Cardiac muscle cell (in vitro differentiated cells and primary cell): ENCODE measurements around the gene TIA1. TPM values are rescaled to one million over a fixed set of nuclear protein-coding genes. Genes with fewer than 3 reads are reported as not detected.

ENCODE experiments used
- polyA plus RNA-seq: library from polyadenylated mRNA; unstranded; fragments of >200 nt; fragmentation: Nextera tagmentation; extraction: Ambion mirVana; gene quantifications from 2 replicates; pipeline ENCODE4 v1.2.1, GENCODE V29; 2016
- total RNA-seq: library from RNA; depleted of rRNA; stranded (reverse); fragments of >200 nt; gene quantifications from 2 replicates; pipeline ENCODE4 v1.2.3, GENCODE V29; 2016

The TIA1 gene
- total and polyA plus RNA-seq, 2 experiments from 2014 or later = 95.3 to 176 TPM

Other genes with a start within 250 kb of the TIA1 start
- gene PCBP1, start 161.2 kb downstream of the TIA1 start, total RNA-seq = 87.9 and 127 TPM in 2 replicates
- 152 and 166 TPM in 2 replicates for gene PCBP1, start 161.2 kb downstream of the TIA1 start, polyA plus RNA-seq
- 11.9 and 14.6 TPM in 2 replicates for gene C2orf42, start 57.6 kb downstream of the TIA1 start, total RNA-seq
- 10.0 and 10.3 TPM in 2 replicates for gene C2orf42, start 57.6 kb downstream of the TIA1 start, polyA plus RNA-seq
- 33.8 and 41.9 TPM in 2 replicates for gene PCYOX1, start 9.5 kb upstream of the TIA1 start, total RNA-seq
- gene PCYOX1, start 9.5 kb upstream of the TIA1 start, polyA plus RNA-seq = 58.7 and 65.7 TPM in 2 replicates
- gene SNRPG, start 45.1 kb upstream of the TIA1 start, total RNA-seq = 105 and 163 TPM in 2 replicates
- 285 and 359 TPM in 2 replicates for gene SNRPG, start 45.1 kb upstream of the TIA1 start, polyA plus RNA-seq
- gene FAM136A, start 53.4 kb upstream of the TIA1 start, total RNA-seq = 70.8 and 75.5 TPM in 2 replicates
- gene FAM136A, start 53.4 kb upstream of the TIA1 start, polyA plus RNA-seq = 109 and 113 TPM in 2 replicates